Measurements from ENCODE around the gene ST3GAL2. TPM values are rescaled to one million over a fixed set of nuclear protein-coding genes. Genes with fewer than 3 reads are reported as not detected.

ST3GAL2 gene
- total RNA-seq, 1 experiment from 2014 or later: 9.7 TPM

DNA sequence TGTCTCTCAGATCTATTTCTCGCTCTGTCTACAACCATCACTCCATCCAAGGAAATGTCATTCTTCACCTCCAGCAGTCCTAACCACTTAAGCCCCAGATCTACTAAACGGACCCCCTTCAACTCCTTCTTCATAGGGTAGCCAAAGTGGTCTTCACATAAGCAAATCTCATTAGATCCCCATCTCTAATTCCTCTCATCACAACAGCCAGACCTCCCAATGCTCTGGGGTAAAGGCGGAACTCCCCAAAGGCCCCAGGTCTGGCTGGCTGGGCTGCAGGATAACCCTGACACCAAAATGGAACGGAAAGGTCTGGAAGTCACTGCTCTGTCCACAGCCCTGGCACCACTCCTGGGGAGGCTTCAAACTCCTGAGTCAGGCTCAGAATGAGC lies 11.1 kb downstream of the ST3GAL2 start:
- Mint-ChIP-seq H3K4me3 (ENCODE audit: low read depth, unreplicated experiment) (peak overlapping the region; percentile 14), H3K27ac (ENCODE audit: unreplicated experiment) (peak overlapping the region; percentile 75), H3K27me3 (ENCODE audit: unreplicated experiment) (no peaks in the 10 kb centered on the region), H3K9me3 (ENCODE audit: low read depth, unreplicated experiment) (no peaks in the 10 kb centered on the region), H3K36me3 (ENCODE audit: insufficient read depth, unreplicated experiment) (peaks cover 5% of the 10 kb centered on the region), H3K4me1 (ENCODE audit: low read depth, unreplicated experiment) (peaks cover 38% of the 10 kb centered on the region)
- TF ChIP-seq, protein P1, sequence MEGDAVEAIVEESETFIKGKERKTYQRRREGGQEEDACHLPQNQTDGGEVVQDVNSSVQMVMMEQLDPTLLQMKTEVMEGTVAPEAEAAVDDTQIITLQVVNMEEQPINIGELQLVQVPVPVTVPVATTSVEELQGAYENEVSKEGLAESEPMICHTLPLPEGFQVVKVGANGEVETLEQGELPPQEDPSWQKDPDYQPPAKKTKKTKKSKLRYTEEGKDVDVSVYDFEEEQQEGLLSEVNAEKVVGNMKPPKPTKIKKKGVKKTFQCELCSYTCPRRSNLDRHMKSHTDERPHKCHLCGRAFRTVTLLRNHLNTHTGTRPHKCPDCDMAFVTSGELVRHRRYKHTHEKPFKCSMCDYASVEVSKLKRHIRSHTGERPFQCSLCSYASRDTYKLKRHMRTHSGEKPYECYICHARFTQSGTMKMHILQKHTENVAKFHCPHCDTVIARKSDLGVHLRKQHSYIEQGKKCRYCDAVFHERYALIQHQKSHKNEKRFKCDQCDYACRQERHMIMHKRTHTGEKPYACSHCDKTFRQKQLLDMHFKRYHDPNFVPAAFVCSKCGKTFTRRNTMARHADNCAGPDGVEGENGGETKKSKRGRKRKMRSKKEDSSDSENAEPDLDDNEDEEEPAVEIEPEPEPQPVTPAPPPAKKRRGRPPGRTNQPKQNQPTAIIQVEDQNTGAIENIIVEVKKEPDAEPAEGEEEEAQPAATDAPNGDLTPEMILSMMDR (IDR thresholded peaks at IDR 0.05; ENCODE audit: unreplicated experiment): no peak
- intact Hi-C loops (cut with micrococcal nuclease; ENCODE audit: unreplicated experiment): loop anchor here (1.0 kb wide), 1 partner anchor 26 kb away; no protein-coding TSS in a partner anchor
- no peak for DNase-seq
- CTCF ChIA-PET: interaction anchor here (0.6 to 1.1 kb wide), 6 partner anchors 11 to 47 kb away, joined by 3 to 13 read pairs (median 4); partner anchors contain the start of genes FCSK and ST3GAL2
- BruUV-seq (replicated peaks): no TSS peak

- Mint-ChIP-seq H3K27me3 (ENCODE audit: unreplicated experiment) (no peaks in the 10 kb centered on the region), H3K4me3 (ENCODE audit: low read depth, unreplicated experiment) (no peak overlapping the region), H3K9me3 (ENCODE audit: low read depth, unreplicated experiment) (no peaks in the 10 kb centered on the region), H3K36me3 (ENCODE audit: insufficient read depth, unreplicated experiment) (no peaks in the 10 kb centered on the region), H3K27ac (ENCODE audit: unreplicated experiment) (peak overlapping the region; percentile 19), H3K4me1 (ENCODE audit: low read depth, unreplicated experiment) (peaks cover 16% of the 10 kb centered on the region)
- intact Hi-C loops (cut with micrococcal nuclease; ENCODE audit: unreplicated experiment): no loop called here
- TF ChIP-seq, protein P1 (IDR thresholded peaks at IDR 0.05; ENCODE audit: unreplicated experiment): no peak
- no TSS peak for BruUV-seq (replicated peaks)
- DNase-seq: no peak
- CTCF ChIA-PET: interaction anchor here (0.6 to 0.8 kb wide), 2 partner anchors 9 to 265 kb away, joined by 4 read pairs; no protein-coding TSS in a partner anchor
Observed at GRCh38 chr16:70422543-70422942, 16.4 kb downstream of the ST3GAL2 start.

- TF ChIP-seq, protein P1 (IDR thresholded peaks at IDR 0.05; ENCODE audit: unreplicated experiment): no peak
- intact Hi-C loops (cut with micrococcal nuclease; ENCODE audit: unreplicated experiment): no loop called here
- DNase-seq: no peak
- Mint-ChIP-seq H3K27ac (ENCODE audit: unreplicated experiment) (no peak overlapping the region), H3K9me3 (ENCODE audit: low read depth, unreplicated experiment) (no peaks in the 10 kb centered on the region), H3K36me3 (ENCODE audit: insufficient read depth, unreplicated experiment) (no peaks in the 10 kb centered on the region), H3K4me3 (ENCODE audit: low read depth, unreplicated experiment) (no peak overlapping the region), H3K27me3 (ENCODE audit: unreplicated experiment) (no peaks in the 10 kb centered on the region), H3K4me1 (ENCODE audit: low read depth, unreplicated experiment) (peaks cover 9% of the 10 kb centered on the region)
- no TSS peak for BruUV-seq (replicated peaks)
- CTCF ChIA-PET: interaction anchor here (0.6 to 1.2 kb wide), 4 partner anchors 8 to 53 kb away, joined by 3 to 5 read pairs (median 4); no protein-coding TSS in a partner anchor
Observed at GRCh38 chr16:70421473-70422311, 17.2 kb downstream of the ST3GAL2 start.

DNA sequence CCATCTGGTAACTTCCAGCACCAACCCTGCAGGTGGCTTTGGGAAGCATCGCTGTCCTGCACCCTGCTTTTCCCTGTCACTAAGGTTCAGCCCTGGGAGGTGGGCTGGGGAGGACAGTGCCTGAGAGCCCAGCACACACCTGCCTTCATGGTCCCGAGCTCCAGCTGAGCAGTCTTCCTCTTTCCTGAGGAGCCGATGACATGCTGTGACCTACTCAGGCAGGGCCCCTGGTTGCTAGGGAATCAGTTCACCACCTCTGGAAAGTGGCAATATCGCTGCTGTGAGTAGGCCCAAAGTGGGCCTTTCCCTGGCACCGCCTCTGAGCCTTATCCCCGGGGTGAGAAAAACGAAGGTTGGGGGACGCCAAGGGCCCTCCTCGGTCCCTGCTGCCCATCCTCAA lies 17.9 kb downstream of the ST3GAL2 start:
- Mint-ChIP-seq H3K4me1 (ENCODE audit: low read depth, unreplicated experiment) (peaks cover 9% of the 10 kb centered on the region), H3K36me3 (ENCODE audit: insufficient read depth, unreplicated experiment) (no peaks in the 10 kb centered on the region), H3K27ac (ENCODE audit: unreplicated experiment) (no peak overlapping the region), H3K4me3 (ENCODE audit: low read depth, unreplicated experiment) (no peak overlapping the region), H3K27me3 (ENCODE audit: unreplicated experiment) (no peaks in the 10 kb centered on the region), H3K9me3 (ENCODE audit: low read depth, unreplicated experiment) (no peaks in the 10 kb centered on the region)
- intact Hi-C loops (cut with micrococcal nuclease; ENCODE audit: unreplicated experiment): no loop called here
- CTCF ChIA-PET: interaction anchor here (0.6 to 1.2 kb wide), 2 partner anchors 12 to 33 kb away, joined by 3 read pairs; partner anchors contain the start of gene FCSK
- no TSS peak for BruUV-seq (replicated peaks)
- DNase-seq: no peak
- TF ChIP-seq, protein P1 (IDR thresholded peaks at IDR 0.05; ENCODE audit: unreplicated experiment): no peak
